ENCODE measurements around the gene FDX1.

Gene FDX1

DNA sequence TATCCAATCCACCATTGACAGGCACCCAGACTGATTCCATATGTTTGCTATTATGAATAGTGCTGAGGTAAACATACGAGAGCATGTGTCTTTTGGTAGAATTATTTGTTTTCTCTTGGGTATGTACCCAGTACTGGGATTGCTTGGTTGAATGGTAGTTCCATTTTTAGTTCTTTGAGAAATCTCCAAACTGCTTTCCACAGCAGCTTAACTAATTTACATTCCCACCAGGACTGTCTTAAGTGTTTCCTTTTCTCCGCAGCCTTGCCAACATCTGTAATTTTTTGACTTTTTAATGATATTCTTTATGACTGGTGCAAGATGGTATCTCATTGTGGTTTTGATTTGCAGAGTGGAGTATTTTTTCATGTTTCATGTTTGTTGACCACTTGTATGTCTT, 8.3 kb downstream of the FDX1 start:
- Mint-ChIP-seq H3K27ac (no peak overlapping the region), H3K4me1 (ENCODE audit: low read depth) (peaks cover 66% of the 10 kb centered on the region), H3K27me3 (no peaks in the 10 kb centered on the region), H3K9me3 (no peaks in the 10 kb centered on the region), H3K36me3 (ENCODE audit: low read depth) (peaks cover 70% of the 10 kb centered on the region), H3K4me3 (no peak overlapping the region)
- no peak for DNase-seq

DNA sequence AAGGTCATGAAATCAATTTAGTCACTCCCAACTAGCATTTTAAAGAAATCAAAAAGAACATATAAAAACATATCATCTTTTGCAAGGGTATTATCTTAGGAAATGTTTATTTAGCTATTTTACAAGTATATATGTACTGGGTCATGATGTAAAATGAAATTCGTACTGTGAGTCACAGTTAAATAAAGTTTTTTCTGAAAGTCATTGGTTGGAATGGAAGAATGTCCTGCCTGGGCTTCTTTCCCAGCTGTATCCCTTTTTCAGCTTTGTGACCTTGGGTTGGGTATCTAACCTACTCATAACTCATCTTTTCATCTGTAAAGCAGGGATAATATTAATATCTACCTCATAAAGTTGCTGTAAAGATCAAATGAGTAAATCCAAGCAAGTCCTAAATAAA, 15.7 kb downstream of the FDX1 start:
- Mint-ChIP-seq H3K27ac (no peak overlapping the region), H3K27me3 (no peaks in the 10 kb centered on the region), H3K9me3 (no peaks in the 10 kb centered on the region), H3K4me1 (ENCODE audit: low read depth) (peaks cover 29% of the 10 kb centered on the region), H3K36me3 (ENCODE audit: low read depth) (peaks cover 60% of the 10 kb centered on the region), H3K4me3 (no peak overlapping the region)
- no peak for DNase-seq

DNA sequence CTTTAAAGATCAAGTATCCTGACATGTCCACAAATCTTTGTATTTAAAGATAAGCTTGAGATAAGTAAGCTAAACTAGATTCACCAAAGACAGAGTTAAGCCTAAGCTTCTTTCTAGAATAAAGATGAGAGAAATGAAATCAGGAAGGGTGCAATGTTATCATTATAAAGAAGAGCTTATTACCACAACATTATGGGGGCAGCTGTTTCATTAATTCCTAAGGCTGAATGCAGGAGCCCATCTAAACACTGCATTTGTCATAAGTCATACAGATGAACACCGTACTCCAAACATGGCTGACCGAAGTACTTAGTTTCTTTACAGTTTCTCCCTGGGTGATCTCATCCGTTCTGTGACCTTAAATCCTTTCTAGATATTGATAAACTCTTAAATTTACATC, 16.3 kb downstream of the FDX1 start:
- H3K4me1 Mint-ChIP-seq (ENCODE audit: low read depth) = peaks cover 27% of the 10 kb centered on the region
- H3K36me3 Mint-ChIP-seq (ENCODE audit: low read depth) = peaks cover 56% of the 10 kb centered on the region
- H3K27me3 Mint-ChIP-seq = no peaks in the 10 kb centered on the region
- no peak overlapping the region for H3K27ac Mint-ChIP-seq
- no peak for DNase-seq
- no peak overlapping the region for H3K4me3 Mint-ChIP-seq
- H3K9me3 Mint-ChIP-seq = no peaks in the 10 kb centered on the region

DNA sequence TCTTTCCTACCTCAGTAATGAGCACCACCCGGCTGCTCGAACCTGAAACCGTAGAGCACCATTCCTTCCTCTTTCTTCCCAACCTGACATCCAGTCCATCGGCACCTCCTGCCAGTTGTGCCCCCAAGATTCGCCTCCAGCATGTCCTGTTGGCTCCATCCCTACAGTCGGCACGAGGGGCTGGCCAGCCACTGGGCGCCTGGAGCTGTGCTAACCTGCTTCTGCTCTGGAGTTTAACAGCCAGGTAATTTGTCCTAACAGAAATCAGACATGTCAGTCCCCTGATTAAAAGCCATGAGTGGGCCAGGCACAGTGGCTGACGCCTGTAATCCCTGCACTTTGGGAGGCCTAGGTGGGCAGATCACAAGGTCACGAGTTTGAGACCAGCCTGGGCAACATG, 16.8 kb downstream of the FDX1 start:
- Mint-ChIP-seq H3K4me1 (ENCODE audit: low read depth) (peaks cover 24% of the 10 kb centered on the region), H3K4me3 (no peak overlapping the region), H3K9me3 (no peaks in the 10 kb centered on the region), H3K36me3 (ENCODE audit: low read depth) (peaks cover 56% of the 10 kb centered on the region), H3K27ac (no peak overlapping the region), H3K27me3 (no peaks in the 10 kb centered on the region)
- DNase-seq = no peak

DNA sequence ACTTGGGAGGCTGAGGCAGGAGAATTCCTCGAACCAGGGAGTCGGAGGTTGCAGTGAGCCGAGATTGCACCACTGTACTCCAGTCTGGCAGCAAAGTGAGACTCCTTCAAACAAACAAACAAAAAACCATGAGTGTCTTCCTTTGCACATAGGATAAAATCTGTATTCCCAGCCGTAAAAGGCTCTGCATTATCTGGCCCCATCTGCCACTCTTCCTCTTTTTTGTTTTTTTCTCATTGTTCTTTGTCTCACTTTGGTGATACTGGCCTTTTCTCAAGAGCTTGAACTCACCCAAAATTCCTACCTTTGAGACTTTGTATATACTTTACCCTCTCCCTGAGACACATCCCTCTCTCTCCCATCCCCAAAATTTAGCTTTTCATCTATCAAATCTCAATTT, 17.6 kb downstream of the FDX1 start:
- Mint-ChIP-seq H3K27me3 (no peaks in the 10 kb centered on the region), H3K27ac (no peak overlapping the region), H3K4me3 (no peak overlapping the region), H3K36me3 (ENCODE audit: low read depth) (peaks cover 52% of the 10 kb centered on the region), H3K4me1 (ENCODE audit: low read depth) (peaks cover 26% of the 10 kb centered on the region), H3K9me3 (no peaks in the 10 kb centered on the region)
- DNase-seq = no peak

DNA sequence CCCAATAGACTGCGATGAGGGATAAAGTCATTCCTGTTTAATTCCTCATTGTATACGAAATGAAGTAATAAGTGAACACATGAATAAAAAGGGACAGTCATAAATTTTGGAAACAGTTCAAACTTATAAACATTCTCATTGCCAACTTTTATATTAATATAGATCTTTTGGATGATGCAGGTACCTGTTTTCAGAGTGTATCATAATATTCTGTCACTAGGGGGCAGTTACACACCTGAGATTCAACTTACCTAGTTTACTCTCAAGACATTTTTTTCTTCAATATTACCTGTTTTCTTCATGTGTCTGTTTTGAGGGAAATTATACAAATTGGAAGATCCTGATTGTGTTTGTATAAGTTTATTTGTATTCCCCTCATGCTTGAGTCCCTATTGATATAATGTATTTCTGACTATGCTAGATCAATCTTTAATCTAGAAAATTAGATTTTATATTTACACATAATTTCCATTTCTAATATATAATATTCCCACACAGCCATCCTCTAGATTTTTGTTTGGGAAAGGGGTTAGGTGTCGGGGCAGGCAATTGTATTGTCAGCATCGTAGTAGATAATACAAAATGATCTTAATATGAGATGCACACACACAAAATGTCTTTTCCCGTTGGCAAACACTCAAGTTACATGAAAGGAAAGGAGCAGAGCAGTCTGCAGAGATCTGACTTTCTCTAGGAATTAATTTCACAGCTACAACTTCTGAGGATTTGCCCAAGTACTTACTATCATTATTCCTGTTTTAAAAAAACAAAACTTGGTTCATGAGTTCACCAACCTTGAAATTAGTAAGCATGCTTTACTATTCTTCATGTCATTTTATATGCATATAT, 18.4 kb downstream of the FDX1 start:
- no peaks in the 10 kb centered on the region for H3K9me3 Mint-ChIP-seq
- H3K27me3 Mint-ChIP-seq = no peaks in the 10 kb centered on the region
- no peak overlapping the region for H3K27ac Mint-ChIP-seq
- peaks cover 51% of the 10 kb centered on the region for H3K36me3 Mint-ChIP-seq (ENCODE audit: low read depth)
- peaks cover 30% of the 10 kb centered on the region for H3K4me1 Mint-ChIP-seq (ENCODE audit: low read depth)
- no peak for DNase-seq
- H3K4me3 Mint-ChIP-seq = no peak overlapping the region

DNA sequence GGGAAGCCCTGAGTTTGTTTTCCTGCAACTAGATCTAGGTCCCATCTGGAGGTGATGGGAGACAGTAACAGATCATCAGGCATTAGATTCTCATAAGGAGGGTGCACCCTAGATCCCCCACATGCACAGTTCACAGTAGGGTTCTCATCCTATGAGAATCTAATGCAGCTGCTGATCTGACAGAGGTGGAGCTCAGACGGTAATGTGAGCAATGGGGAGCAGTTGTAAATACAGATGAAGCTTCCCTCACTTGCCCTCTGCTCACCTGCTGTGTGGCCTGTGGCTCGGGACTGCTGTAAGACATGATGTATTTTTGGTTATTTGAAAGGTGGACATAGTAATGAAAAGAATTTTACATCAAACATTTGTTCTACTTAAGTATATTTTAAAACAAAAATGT, 20.5 kb downstream of the FDX1 start:
- no peak overlapping the region for H3K4me3 Mint-ChIP-seq
- DNase-seq = no peak
- no peaks in the 10 kb centered on the region for H3K27me3 Mint-ChIP-seq
- H3K36me3 Mint-ChIP-seq (ENCODE audit: low read depth) = peaks cover 48% of the 10 kb centered on the region
- no peaks in the 10 kb centered on the region for H3K9me3 Mint-ChIP-seq
- no peak overlapping the region for H3K27ac Mint-ChIP-seq
- peaks cover 41% of the 10 kb centered on the region for H3K4me1 Mint-ChIP-seq (ENCODE audit: low read depth)

DNA sequence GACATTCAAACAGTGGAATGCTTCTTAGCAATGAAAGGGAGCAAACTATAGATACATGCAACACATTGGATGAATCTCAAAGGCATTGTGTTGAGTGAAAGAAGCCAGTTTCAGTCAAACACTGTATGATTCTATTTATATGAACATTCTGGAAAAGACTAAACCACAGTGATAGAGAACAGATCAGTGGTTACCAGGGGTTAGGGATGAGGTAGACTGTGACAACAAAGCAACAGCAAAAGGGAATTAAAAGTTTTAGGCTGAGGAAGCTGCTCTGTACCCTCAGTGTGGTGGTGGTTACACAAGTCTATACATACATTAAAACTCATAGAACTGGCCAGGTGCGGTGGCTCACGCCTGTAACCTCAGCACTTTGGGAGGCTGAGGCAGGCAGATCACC, 23.0 kb downstream of the FDX1 start:
- no peak for DNase-seq
- peak overlapping the region; percentile 64 for H3K27ac Mint-ChIP-seq
- H3K36me3 Mint-ChIP-seq (ENCODE audit: low read depth) = peaks cover 43% of the 10 kb centered on the region
- H3K4me3 Mint-ChIP-seq = no peak overlapping the region
- peaks cover 47% of the 10 kb centered on the region for H3K4me1 Mint-ChIP-seq (ENCODE audit: low read depth)
- H3K27me3 Mint-ChIP-seq = no peaks in the 10 kb centered on the region
- no peaks in the 10 kb centered on the region for H3K9me3 Mint-ChIP-seq

DNA sequence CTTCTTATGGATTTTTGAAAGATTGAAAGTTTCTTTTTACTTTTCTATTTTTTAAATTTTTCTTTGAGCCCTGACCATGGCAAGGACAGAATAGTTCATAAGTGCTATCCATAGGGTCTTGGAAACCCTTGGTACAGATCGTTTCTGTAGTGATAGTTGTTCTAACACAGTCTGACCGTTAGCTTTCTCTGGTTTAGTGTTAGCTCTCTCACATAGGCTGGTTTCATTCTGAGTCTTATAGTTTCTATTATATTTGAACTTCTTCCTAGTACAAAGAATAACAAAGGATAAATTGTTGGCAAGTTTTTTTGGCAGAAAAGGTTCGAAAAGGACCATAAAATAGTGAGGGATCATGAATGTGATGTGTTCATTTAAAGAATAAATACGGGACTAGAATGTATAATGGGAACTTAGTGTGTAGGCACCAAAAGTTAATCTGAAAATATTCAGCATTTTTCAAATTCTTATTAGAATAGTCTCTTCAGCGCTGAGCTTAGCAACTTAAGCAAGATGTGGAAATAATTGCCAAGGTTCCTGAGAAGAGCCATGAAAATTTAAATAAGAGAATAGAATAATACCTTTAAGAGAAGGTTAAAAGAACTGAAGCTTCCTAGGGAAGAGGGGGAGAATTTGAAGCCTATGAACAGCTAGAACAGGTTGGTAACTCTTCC, 24.1 kb downstream of the FDX1 start:
- DNase-seq = no peak
- Mint-ChIP-seq H3K27me3 (no peaks in the 10 kb centered on the region), H3K9me3 (no peaks in the 10 kb centered on the region), H3K36me3 (ENCODE audit: low read depth) (peaks cover 49% of the 10 kb centered on the region), H3K27ac (peak overlapping the region; percentile 63), H3K4me1 (ENCODE audit: low read depth) (peaks cover 51% of the 10 kb centered on the region), H3K4me3 (no peak overlapping the region)

DNA sequence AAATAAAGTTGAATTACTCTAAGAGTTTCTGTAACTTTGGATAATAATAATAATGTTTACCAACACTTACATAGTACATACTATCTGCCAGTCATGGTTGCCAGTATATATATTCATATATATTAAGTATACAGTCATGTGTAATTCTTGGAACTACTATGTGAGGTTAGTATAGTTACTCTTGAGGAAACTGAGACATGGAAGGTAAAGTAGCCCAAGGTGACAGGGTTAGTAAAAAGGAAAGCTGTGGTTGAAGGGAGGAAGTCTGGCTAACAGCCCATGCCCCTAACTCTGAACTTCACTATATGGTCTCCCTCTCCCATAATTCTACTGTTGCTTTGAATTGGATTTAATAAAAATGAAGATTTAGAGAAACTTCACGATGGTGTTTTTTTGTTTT, 24.9 kb downstream of the FDX1 start:
- Mint-ChIP-seq H3K27me3 (no peaks in the 10 kb centered on the region), H3K9me3 (no peaks in the 10 kb centered on the region), H3K4me1 (ENCODE audit: low read depth) (peaks cover 51% of the 10 kb centered on the region), H3K27ac (peak overlapping the region; percentile 57), H3K4me3 (no peak overlapping the region), H3K36me3 (ENCODE audit: low read depth) (peaks cover 56% of the 10 kb centered on the region)
- no peak for DNase-seq

DNA sequence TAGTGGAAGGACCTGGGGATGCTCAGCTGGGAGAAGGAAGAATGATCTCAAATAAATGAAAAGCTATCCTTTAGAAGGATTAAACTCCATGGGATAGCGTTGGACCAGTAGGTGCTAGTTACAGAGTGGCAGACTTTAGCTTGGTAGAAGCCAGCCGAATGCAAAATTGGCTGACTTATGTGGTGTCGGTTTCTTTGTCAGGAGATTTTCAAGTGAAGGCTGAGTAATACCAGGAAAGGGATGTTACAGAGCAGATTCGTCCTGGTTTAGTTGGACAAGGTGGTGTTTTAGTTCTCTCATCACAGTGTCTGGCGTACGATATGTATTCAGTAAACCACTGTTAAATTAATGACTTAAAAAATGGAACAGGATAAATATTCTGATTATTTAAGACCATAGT, 26.0 kb downstream of the FDX1 start:
- H3K36me3 Mint-ChIP-seq (ENCODE audit: low read depth) = peaks cover 63% of the 10 kb centered on the region
- no peak overlapping the region for H3K4me3 Mint-ChIP-seq
- no peak for DNase-seq
- H3K4me1 Mint-ChIP-seq (ENCODE audit: low read depth) = peaks cover 49% of the 10 kb centered on the region
- H3K9me3 Mint-ChIP-seq = no peaks in the 10 kb centered on the region
- H3K27ac Mint-ChIP-seq = no peak overlapping the region
- no peaks in the 10 kb centered on the region for H3K27me3 Mint-ChIP-seq

DNA sequence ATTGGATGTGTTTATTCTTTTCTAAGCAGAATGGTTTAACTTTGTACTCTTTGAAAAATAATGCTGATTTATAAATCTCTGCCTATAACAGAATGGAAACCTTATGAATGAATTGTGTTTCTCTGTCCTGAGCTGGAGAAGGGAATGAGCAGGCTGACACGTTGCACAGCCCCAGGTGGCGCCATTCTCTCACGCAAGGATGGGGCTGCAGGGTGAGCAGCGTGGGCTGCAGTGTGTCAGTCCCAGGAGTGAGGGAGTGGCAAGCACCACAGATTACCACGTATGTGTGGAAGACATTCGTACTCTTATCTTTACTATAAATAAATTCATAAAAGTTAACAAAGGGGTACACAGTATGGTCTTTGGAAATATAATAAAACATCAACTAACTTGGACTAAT, 33.4 kb downstream of the FDX1 start:
- no peak overlapping the region for H3K27ac Mint-ChIP-seq
- H3K9me3 Mint-ChIP-seq = no peaks in the 10 kb centered on the region
- no peak overlapping the region for H3K4me3 Mint-ChIP-seq
- peaks cover 67% of the 10 kb centered on the region for H3K36me3 Mint-ChIP-seq (ENCODE audit: low read depth)
- H3K4me1 Mint-ChIP-seq (ENCODE audit: low read depth) = no peaks in the 10 kb centered on the region
- no peaks in the 10 kb centered on the region for H3K27me3 Mint-ChIP-seq
- no peak for DNase-seq

DNA sequence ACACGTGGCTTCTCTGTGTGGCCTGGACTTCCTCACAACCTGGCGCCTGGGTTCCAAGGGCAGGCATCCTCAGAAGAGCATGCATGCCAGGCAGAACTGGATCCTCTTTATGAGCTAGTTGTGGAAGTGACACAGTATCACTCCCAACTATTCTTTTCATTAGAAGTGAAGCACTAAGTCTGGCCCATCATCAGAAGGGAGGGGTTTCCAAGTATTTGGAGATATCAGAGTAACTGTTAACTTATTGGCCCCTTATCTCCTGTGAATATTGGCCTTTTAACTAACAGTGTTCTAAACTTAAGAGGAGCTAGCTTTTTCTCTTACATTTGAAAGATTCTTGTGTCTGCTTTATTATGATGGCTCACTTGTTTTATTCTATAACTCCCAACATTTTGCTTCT, 35.5 kb downstream of the FDX1 start:
- H3K4me3 Mint-ChIP-seq = no peak overlapping the region
- peaks cover 56% of the 10 kb centered on the region for H3K36me3 Mint-ChIP-seq (ENCODE audit: low read depth)
- DNase-seq = no peak
- H3K27me3 Mint-ChIP-seq = no peaks in the 10 kb centered on the region
- no peaks in the 10 kb centered on the region for H3K9me3 Mint-ChIP-seq
- H3K4me1 Mint-ChIP-seq (ENCODE audit: low read depth) = no peaks in the 10 kb centered on the region
- H3K27ac Mint-ChIP-seq = no peak overlapping the region

DNA sequence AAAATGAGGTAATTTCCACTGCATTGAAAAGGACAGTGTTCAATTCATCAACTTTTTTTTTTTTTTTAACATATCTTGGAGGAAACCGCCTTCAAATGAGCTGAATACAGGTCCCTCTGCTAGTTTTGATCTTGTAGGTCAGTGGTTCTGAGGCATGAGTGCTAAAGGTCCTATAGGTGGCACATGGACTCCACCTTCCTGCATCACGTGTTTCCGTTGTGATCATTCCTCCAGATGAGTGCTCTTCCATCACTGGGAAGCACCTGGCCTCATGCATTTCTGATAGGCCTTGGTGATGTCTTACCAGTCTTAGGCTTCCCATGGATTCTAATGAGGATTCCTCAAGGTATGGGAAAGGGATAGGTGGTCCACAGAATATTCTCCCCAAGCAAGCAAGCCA, 37.8 kb downstream of the FDX1 start:
- no peaks in the 10 kb centered on the region for H3K9me3 Mint-ChIP-seq
- no peaks in the 10 kb centered on the region for H3K27me3 Mint-ChIP-seq
- H3K4me1 Mint-ChIP-seq (ENCODE audit: low read depth) = peaks cover 3% of the 10 kb centered on the region
- no peak overlapping the region for H3K4me3 Mint-ChIP-seq
- no peak for DNase-seq
- no peak overlapping the region for H3K27ac Mint-ChIP-seq
- H3K36me3 Mint-ChIP-seq (ENCODE audit: low read depth) = peaks cover 41% of the 10 kb centered on the region

DNA sequence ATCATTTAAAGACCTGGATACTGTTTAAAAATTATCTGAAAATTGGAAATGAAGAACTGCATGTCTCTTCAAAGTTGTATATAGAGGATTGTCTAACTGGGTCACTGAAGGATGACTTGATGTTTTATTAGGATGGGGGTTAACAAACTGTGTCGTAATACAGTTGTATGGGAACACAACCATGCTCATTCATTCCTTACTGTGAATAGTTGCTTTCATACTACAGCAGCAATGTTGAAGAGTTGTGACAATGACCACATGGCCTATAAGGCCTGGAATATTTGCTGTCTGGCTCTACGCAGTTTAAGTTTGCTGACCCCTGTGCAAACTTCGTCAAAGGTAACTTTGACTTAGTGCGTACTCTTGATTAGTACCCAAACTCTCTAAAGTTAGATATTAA, 38.4 kb downstream of the FDX1 start:
- H3K4me1 Mint-ChIP-seq (ENCODE audit: low read depth) = peaks cover 3% of the 10 kb centered on the region
- DNase-seq = no peak
- no peaks in the 10 kb centered on the region for H3K27me3 Mint-ChIP-seq
- no peak overlapping the region for H3K4me3 Mint-ChIP-seq
- no peaks in the 10 kb centered on the region for H3K9me3 Mint-ChIP-seq
- peaks cover 39% of the 10 kb centered on the region for H3K36me3 Mint-ChIP-seq (ENCODE audit: low read depth)
- H3K27ac Mint-ChIP-seq = no peak overlapping the region

All from activated T-cell treated with anti-CD3 and anti-CD28 coated beads, Interleukin-2, amount 50 U/mL, for 24 hours (primary cell).